ENCODE measurements around the gene GGN. TPM values are rescaled to one million over a fixed set of nuclear protein-coding genes. Genes with fewer than 3 reads are reported as not detected.

GGN gene
- total RNA-seq, 1 experiment from 2014 or later = 0.73 TPM

GRCh38 chr19:38371081-38371480, 16.8 kb downstream of the GGN start:
- H3K9ac ChIP-seq (ENCODE audit: low read length) = no peak overlapping the region
- intact Hi-C loops (cut with micrococcal nuclease) = no loop called here
- no peaks in the 10 kb centered on the region for H3K9me2 ChIP-seq (replicated peaks; ENCODE audit: low read length)
- no peaks in the 10 kb centered on the region for H3K9me3 ChIP-seq (ENCODE audit: low read length)
- ChIA-PET POLR2A (ENCODE audit: unreplicated experiment) (no interaction called here), CTCF (no interaction called here)
- H3F3A ChIP-seq (ENCODE audit: low read length, unreplicated experiment) = no peaks in the 10 kb centered on the region
- peaks cover 5% of the 10 kb centered on the region; the same call in 1 of the 2 replicates for H4K20me1 ChIP-seq (ENCODE audit: low read length)
- no peak for ATAC-seq
- no peak overlapping the region for H3K4me2 ChIP-seq (ENCODE audit: low read length)
- no peaks in the 10 kb centered on the region for H3K36me3 ChIP-seq (ENCODE audit: low read depth, low read length)
- no peak overlapping the region for H2AFZ ChIP-seq (ENCODE audit: low read length)
- H3K79me2 ChIP-seq (ENCODE audit: low read length) = peaks cover 15% of the 10 kb centered on the region
- TF ChIP-seq, protein P1, sequence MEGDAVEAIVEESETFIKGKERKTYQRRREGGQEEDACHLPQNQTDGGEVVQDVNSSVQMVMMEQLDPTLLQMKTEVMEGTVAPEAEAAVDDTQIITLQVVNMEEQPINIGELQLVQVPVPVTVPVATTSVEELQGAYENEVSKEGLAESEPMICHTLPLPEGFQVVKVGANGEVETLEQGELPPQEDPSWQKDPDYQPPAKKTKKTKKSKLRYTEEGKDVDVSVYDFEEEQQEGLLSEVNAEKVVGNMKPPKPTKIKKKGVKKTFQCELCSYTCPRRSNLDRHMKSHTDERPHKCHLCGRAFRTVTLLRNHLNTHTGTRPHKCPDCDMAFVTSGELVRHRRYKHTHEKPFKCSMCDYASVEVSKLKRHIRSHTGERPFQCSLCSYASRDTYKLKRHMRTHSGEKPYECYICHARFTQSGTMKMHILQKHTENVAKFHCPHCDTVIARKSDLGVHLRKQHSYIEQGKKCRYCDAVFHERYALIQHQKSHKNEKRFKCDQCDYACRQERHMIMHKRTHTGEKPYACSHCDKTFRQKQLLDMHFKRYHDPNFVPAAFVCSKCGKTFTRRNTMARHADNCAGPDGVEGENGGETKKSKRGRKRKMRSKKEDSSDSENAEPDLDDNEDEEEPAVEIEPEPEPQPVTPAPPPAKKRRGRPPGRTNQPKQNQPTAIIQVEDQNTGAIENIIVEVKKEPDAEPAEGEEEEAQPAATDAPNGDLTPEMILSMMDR (conservative IDR thresholded peaks at IDR 0.05; ENCODE audit: low read depth, low read length) = no peak
- TF ChIP-seq EZH2 (IDR thresholded peaks at IDR 0.05; ENCODE audit: low read length, unreplicated experiment) (no peak), EZH2phosphoT487 (IDR thresholded peaks at IDR 0.05; ENCODE audit: borderline replicate concordance, low read length) (no peak)
- no peaks in the 10 kb centered on the region for H3K27me3 ChIP-seq (ENCODE audit: low read length)
- H3K4me3 ChIP-seq (ENCODE audit: low read length) = no peak overlapping the region
- no peak for DNase-seq
- H3K4me1 ChIP-seq (ENCODE audit: insufficient read depth, low read length) = peaks cover 6% of the 10 kb centered on the region
- no TSS peak for BruUV-seq (replicated peaks)
- no peak overlapping the region for H3K27ac ChIP-seq (ENCODE audit: low read length)

- H2AFZ ChIP-seq (ENCODE audit: low read length) = no peak overlapping the region
- TF ChIP-seq EZH2phosphoT487 (IDR thresholded peaks at IDR 0.05; ENCODE audit: borderline replicate concordance, low read length) = no peak
- TF ChIP-seq, protein P1 (conservative IDR thresholded peaks at IDR 0.05; ENCODE audit: low read depth, low read length) = no peak
- no peak for TF ChIP-seq EZH2 (IDR thresholded peaks at IDR 0.05; ENCODE audit: low read length, unreplicated experiment)
- H3K4me2 ChIP-seq (ENCODE audit: low read length) = no peak overlapping the region
- no TSS peak for BruUV-seq (replicated peaks)
- no peaks in the 10 kb centered on the region for H3K9me3 ChIP-seq (ENCODE audit: low read length)
- POLR2A ChIA-PET (ENCODE audit: unreplicated experiment) = no interaction called here
- CTCF ChIA-PET = no interaction called here
- H3F3A ChIP-seq (ENCODE audit: low read length, unreplicated experiment) = no peaks in the 10 kb centered on the region
- H3K36me3 ChIP-seq (ENCODE audit: low read depth, low read length) = no peaks in the 10 kb centered on the region
- H4K20me1 ChIP-seq (ENCODE audit: low read length) = no peaks in the 10 kb centered on the region
- H3K27ac ChIP-seq (ENCODE audit: low read length) = no peak overlapping the region
- no peak for DNase-seq
- H3K4me1 ChIP-seq (ENCODE audit: insufficient read depth, low read length) = no peaks in the 10 kb centered on the region
- no peaks in the 10 kb centered on the region for H3K9me2 ChIP-seq (replicated peaks; ENCODE audit: low read length)
- peaks cover 7% of the 10 kb centered on the region for H3K79me2 ChIP-seq (ENCODE audit: low read length)
- no peak for ATAC-seq
- no peak overlapping the region for H3K4me3 ChIP-seq (ENCODE audit: low read length)
- H3K27me3 ChIP-seq (ENCODE audit: low read length) = no peaks in the 10 kb centered on the region
- H3K9ac ChIP-seq (ENCODE audit: low read length) = no peak overlapping the region
- intact Hi-C loops (cut with micrococcal nuclease) = no loop called here
Measured at GRCh38 chr19:38370299-38370698, 17.5 kb downstream of the GGN start.

DNA sequence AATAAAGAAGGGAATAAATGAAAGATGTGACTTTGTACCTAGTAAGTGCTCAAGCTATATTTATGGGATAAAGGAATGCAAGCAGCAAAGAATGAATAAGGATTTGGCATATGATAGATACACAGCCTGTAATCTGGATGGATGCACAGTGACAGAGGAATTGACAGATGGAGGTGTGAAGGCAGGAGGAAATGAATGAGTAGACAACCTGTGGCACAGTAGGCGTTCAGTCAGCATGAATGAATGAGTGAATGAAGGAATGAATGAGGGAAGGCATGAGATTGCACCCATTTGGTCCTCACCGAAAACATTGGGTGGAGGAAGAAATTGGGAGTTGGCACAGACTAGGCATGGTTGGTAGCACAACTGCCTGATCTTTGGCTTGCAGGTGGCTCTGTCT, 18.2 kb downstream of the GGN start:
- DNase-seq (no peak), ATAC-seq (no peak)
- Histone ChIP-seq H3K4me2 (ENCODE audit: low read length) (no peak overlapping the region), H3K9me2 (replicated peaks; ENCODE audit: low read length) (no peaks in the 10 kb centered on the region), H3K27me3 (ENCODE audit: low read length) (no peaks in the 10 kb centered on the region), H3K36me3 (ENCODE audit: low read depth, low read length) (no peaks in the 10 kb centered on the region), H3K9me3 (ENCODE audit: low read length) (no peaks in the 10 kb centered on the region), H3K79me2 (ENCODE audit: low read length) (no peaks in the 10 kb centered on the region; the same call in 1 of the 2 replicates), H3F3A (ENCODE audit: low read length, unreplicated experiment) (no peaks in the 10 kb centered on the region), H3K9ac (ENCODE audit: low read length) (no peak overlapping the region), H4K20me1 (ENCODE audit: low read length) (no peaks in the 10 kb centered on the region), H3K4me1 (ENCODE audit: insufficient read depth, low read length) (no peaks in the 10 kb centered on the region), H3K27ac (ENCODE audit: low read length) (no peak overlapping the region), H3K4me3 (ENCODE audit: low read length) (no peak overlapping the region), H2AFZ (ENCODE audit: low read length) (no peak overlapping the region)
- ChIA-PET POLR2A (ENCODE audit: unreplicated experiment) (no interaction called here), CTCF (no interaction called here)
- no TSS peak for BruUV-seq (replicated peaks)
- intact Hi-C loops (cut with micrococcal nuclease) = no loop called here
- TF ChIP-seq EZH2 (IDR thresholded peaks at IDR 0.05; ENCODE audit: low read length, unreplicated experiment) (no peak), EZH2phosphoT487 (IDR thresholded peaks at IDR 0.05; ENCODE audit: borderline replicate concordance, low read length) (no peak)
- TF ChIP-seq, protein P1 (conservative IDR thresholded peaks at IDR 0.05; ENCODE audit: low read depth, low read length) = no peak

All from PC-3 (cell line).